NCI-H2107 treated with DMSO at 0.1 percent for 48 hours (cell line): ENCODE data around the gene ATP10A.

Experiments
- DNase-seq: peaks from one replicate; lab custom pipeline; 2025; ENCODE audit not compliant: unreplicated experiment; lab: John Stamatoyannopoulos, UW

The ATP10A gene

DNA sequence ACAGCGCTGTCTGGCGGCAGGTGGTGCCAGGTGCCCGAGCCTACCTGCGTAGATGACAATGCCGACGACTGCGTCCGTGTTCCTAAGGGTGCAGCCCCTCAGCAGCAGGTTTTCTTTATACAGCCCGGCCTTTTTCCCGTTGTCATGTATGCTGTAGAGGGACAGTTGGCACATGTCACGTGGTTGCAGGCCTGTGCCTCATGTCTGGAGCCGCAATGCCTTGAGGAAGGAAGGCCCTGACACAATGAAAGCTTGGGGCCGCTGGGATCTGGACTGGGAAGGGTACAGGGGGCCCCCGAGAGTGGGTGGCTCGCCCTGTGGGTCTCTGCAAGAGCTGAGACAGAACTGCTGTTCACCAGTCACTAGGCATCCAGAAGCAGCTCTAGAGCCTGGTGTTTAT, 136.0 kb downstream of the ATP10A start:
- no peak for DNase-seq

GRCh38 chr15:25725758-25726157, 137.4 kb downstream of the ATP10A start:
- DNase-seq = no peak

DNA sequence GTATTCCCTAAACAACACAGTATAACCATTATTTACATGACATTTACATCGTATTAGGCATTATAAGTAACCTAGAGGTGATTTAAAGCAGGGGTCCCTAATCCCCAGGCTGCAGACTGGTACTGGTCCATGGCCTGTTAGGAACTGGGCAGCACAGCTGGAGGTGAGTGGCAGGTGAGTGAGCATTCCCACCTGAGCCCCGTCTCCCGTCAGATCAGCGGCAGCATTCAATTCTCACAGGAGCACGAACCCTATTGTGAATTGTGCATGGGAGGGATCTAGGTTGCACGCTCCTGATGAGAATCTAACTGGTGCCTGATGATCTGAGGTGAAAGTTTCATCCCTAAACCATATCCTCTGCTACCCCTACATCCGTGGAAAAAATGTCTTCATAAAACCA, 138.2 kb downstream of the ATP10A start:
- no peak for DNase-seq

DNA sequence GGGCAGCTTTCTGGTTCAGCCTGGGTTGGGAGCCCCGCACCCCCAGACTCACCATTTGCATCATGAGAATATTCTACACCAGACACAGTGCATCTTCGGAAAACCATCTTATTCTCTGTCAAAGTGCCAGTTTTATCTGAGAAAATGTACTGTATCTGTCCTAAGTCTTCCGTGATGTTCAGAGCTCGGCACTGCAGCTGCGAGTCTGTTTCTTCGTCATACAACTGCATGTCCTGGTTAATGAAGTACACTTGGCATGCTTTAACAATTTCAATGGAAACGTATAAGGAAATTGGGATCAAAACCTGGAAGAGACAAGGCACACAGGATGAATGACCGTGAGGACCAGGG, 141.5 kb downstream of the ATP10A start:
- DNase-seq = no peak

- DNase-seq = no peak
These were observed 143.8 kb downstream of the ATP10A start for GRCh38 chr15:25719101-25719985.

GRCh38 chr15:25718597-25718996, 144.5 kb downstream of the ATP10A start:
- no peak for DNase-seq

DNA sequence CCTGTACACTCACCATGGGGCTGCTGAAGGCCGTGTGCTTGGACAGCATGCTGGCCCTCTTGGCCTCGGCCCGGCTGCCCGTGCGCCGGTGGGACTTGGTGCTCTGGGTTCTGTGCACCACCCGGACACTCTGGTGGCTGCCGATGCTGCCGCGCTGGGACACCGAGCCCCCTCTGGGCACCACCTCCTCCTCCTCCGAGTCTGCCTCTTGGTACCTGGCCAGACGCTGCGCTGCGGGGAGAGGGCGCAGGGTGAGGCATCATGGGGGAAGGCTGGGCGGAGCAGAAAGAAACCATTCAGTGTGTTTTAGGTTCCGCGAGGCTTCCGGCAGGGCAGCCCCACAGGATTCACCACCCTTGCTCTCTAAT, 145.0 kb downstream of the ATP10A start:
- DNase-seq = no peak

DNA sequence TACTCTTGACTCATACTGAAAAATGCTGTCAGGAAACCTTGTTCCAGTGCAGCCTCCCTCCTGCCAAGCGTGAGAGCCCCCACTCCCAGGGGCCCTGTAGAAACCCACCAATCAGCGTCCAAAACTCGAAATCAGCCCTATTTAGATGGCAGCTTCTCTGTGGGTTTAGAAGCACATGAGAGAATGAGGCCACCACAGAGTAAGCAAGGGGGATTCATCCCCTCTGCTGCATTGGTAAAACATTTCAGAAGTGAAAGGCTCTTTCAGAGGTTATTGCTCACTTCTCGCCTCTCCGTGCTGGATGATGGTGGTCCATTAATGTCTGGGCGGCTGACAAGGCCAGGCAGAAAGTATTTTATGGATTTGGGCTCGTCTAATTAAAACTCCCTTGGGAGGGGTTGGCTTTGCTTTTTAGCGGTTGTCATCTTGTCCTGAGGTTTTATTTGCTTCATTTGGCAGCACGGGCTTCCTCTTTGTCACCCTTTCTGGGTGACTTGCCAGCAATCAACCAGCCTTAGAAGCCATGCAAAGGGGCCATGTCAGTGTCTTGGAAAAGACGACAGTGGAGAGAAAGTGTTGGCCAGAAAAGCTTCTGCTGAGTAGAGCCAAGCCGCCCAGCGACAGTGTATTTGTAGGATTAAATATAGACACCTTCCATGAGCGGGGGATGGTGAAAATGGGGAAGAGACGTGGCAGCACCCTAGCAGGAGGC, 145.5 kb downstream of the ATP10A start:
- DNase-seq = no peak

GRCh38 chr15:25717127-25717456, 146.0 kb downstream of the ATP10A start:
- DNase-seq = no peak

- no peak for DNase-seq
These were observed 146.6 kb downstream of the ATP10A start for GRCh38 chr15:25716414-25717126.

GRCh38 chr15:25715536-25716413, 147.4 kb downstream of the ATP10A start:
- no peak for DNase-seq

- DNase-seq = no peak
These were observed 148.6 kb downstream of the ATP10A start for GRCh38 chr15:25714538-25714840.

DNA sequence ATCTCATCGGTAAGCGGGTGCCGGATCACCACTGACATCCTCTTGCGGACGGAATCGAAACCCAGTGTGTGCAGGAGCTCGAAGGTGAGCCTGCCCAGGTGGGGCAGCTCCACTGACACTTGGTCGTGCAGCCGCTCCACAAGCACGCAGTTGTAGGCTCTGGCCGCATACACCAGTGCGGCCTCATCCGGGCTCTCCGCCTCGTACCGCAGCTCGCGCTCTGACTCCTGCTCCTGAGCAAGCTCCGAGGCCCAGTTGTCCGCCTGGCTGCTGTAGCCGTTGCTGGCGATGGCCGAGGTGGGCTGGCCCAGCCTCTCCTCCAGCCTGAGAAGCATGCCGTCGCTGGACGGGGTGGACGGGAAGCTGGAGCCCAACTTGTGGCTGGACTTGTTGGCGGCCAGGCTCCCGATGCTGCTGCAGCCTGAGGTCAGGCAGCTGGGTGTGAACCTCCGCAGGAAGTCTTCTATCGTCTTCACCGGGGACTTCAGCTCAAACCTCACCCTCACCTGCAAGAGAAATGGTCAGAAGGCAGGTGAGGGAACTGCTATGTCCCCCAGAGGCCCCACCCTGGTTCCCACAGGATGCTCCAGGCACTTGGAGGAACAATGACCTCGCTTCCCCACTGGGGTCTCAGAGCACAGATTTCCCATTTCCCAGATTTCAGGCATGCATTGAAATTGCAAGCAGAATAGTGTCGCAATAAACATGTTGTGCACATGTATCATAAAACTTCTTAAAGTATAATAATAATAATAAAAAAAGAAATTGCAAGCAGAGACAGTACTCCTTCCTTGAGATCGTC, 149.2 kb downstream of the ATP10A start:
- DNase-seq = no peak

- DNase-seq = no peak
These were observed 150.2 kb downstream of the ATP10A start for GRCh38 chr15:25712961-25713355.

DNA sequence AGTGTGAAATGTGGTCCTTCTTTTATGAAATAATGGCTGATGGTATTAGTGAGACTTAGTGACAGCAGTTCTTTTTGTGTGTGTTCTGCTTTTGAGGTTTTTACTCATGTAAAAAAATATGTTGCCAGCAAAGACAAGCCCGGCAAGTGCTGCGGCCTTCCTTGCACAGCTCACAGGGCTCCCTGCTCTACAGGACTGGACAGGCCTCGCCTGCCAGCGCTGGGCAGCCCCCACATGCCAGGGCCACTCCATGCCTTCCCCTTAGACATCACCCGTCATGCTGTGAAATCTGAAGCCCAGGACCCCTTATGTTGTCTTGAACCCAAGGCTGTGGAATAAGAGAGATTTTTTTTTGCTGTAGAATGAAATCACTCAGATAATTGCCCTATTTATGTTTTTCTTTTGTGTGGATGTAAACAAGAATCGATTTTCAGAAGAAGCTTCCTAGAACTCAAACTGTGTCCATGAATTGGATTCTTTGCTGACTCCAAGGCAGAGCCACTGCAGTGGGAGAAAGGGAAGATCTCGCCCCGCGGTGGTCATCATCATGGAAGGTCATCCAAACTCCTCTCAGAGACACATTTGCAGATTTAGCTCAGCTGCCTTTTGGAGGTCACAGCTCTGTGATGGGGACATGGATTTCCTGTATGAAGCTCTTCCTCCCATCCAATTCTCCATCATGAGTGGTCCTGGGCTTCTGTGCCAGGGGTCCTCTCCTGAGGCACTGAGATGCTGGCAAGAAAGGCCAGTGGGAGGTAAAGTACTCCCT, 150.8 kb downstream of the ATP10A start:
- DNase-seq = no peak

GRCh38 chr15:25711691-25712090, 151.4 kb downstream of the ATP10A start:
- DNase-seq = no peak

DNA sequence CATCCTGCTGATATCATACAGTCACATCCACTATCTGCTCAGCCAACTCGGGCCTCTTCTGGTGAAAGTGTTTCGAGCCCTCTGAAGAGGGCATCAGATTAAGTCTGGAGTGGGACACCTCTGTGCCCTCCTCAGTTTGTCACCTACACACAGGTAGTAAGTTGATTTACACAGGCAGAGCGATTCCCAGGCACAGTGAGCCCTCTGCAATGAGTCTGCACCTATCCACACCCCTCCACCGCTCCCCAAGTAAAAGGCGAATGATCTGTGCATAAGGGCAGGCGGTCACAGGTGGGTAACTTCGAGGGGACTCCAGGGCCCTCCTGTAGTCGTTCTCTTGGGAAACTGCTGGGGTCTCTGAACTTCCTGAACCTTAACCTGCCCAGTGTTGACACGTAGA, 152.0 kb downstream of the ATP10A start:
- no peak for DNase-seq

- DNase-seq = no peak
These were observed 152.9 kb downstream of the ATP10A start for GRCh38 chr15:25710184-25710583.

- DNase-seq = no peak
These were observed 153.5 kb downstream of the ATP10A start for GRCh38 chr15:25709437-25710159.
